Left ventricle myocardium inferior (tissue), 1 donor: ENCODE measurements around the gene METTL23. TPM values are rescaled to one million over a fixed set of nuclear protein-coding genes. Genes with fewer than 3 reads are reported as not detected.
"Not testable (repeated sequence)": the region's sequence is repeated elsewhere in the genome, so short reads cannot be mapped to it uniquely, and the experiment has no call there.

ENCODE experiments used
- DNase-seq: peaks from one replicate; pipeline ENCODE4 v3.0.0-alpha.2; 2020
- H3K27ac ChIP-seq: fragments of 200-600 bp; replicated peaks from 2 replicates; pipeline ENCODE4 v1.8.0; 2021
- H3K27me3 ChIP-seq: fragments of 200-600 bp; 2 replicates; pipeline ENCODE4 v1.8.0; 2021; ENCODE audit warnings: low read depth
- H3K36me3 ChIP-seq: fragments of 200-600 bp; 2 replicates; pipeline ENCODE4 v1.8.0; 2021
- H3K4me1 ChIP-seq: fragments of 200-600 bp; 2 replicates; pipeline ENCODE4 v1.8.0; 2021
- H3K4me3 ChIP-seq: fragments of 200-600 bp; 2 replicates; pipeline ENCODE4 v1.8.0; 2021; ENCODE audit warnings: mild to moderate bottlenecking, moderate library complexity
- H3K9me3 ChIP-seq: fragments of 200-600 bp; replicated peaks from 2 replicates; pipeline ENCODE4 v1.8.0; 2021
- intact Hi-C: fragments of 100-400 bp; cut with micrococcal nuclease; formaldehyde crosslinking; loops from one replicate; pipeline ENCODE4 v1.11.0; 2022
- total RNA-seq: library from RNA; stranded (reverse); fragmentation: NEBNext Ultra II Directional; extraction: Animal tissue kit (Norgen Biotek cat#: 25700); gene quantifications from one replicate; pipeline ENCODE4 v1.2.1, GENCODE V29; 2021
- TF ChIP-seq, protein P1 (sequence below): fragments of 200-600 bp; IDR thresholded peaks from 2 replicates; pipeline ENCODE4 v1.8.0; 2021; ENCODE audit warnings: antibody characterized with exemption, mild to moderate bottlenecking, borderline replicate concordance
- donor health status: DM: no; HTN: yes; CAD: no; lungs with severe emphysema.

Gene METTL23
- total RNA-seq, 1 donor from 2014 or later: 21.0 TPM

DNA sequence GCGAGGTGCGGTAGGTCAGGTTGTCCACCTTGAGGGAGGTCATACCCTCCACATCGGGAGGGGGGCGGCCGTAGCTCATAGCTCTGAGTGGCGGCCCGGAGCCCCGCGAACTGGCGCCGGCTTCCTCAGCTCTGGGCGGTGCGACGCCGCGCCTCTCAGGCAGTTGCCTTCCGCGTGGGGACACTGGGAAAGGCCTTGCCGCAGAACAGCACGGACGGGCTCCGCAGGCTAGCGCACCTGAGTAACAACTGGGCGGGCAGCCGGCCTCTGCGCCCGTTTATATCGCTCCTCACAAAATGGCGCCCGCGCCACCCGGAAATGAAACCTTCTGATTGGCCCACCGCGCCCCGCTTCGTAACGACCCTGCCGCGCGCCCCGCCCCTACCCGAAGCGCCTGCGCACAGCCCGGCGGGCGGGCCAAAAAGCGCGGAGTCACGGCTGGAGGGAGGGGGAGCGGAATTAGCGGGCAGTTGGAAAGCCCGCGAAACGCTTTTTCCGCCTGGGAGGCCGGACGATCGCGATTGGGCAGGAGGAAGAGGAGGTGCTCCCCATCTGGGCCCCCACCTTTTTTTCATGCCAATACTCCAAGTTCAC is 10.5 kb downstream of the METTL23 start, which contains the start of gene SRSF2:
TSS of gene SRSF2 (minus strand) at position 250 of the 594 bp plus-strand sequence. CDS start at position 79, 171 bp downstream.
- TF ChIP-seq, protein P1, sequence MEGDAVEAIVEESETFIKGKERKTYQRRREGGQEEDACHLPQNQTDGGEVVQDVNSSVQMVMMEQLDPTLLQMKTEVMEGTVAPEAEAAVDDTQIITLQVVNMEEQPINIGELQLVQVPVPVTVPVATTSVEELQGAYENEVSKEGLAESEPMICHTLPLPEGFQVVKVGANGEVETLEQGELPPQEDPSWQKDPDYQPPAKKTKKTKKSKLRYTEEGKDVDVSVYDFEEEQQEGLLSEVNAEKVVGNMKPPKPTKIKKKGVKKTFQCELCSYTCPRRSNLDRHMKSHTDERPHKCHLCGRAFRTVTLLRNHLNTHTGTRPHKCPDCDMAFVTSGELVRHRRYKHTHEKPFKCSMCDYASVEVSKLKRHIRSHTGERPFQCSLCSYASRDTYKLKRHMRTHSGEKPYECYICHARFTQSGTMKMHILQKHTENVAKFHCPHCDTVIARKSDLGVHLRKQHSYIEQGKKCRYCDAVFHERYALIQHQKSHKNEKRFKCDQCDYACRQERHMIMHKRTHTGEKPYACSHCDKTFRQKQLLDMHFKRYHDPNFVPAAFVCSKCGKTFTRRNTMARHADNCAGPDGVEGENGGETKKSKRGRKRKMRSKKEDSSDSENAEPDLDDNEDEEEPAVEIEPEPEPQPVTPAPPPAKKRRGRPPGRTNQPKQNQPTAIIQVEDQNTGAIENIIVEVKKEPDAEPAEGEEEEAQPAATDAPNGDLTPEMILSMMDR: no peak
- H3K4me3 ChIP-seq: peak within 1 kb of the TSS; percentile 96
- H3K9me3 ChIP-seq: no peaks in the 10 kb centered on the region
- DNase-seq: peak; percentile 99
- H3K36me3 ChIP-seq: peaks cover 50% of the 10 kb centered on the region
- H3K27ac ChIP-seq: peak within 1 kb of the TSS; percentile 100
- peaks cover 89% of the 10 kb centered on the region for H3K4me1 ChIP-seq
- H3K27me3 ChIP-seq: no peaks in the 10 kb centered on the region
- intact Hi-C loops: no loop called here

DNA sequence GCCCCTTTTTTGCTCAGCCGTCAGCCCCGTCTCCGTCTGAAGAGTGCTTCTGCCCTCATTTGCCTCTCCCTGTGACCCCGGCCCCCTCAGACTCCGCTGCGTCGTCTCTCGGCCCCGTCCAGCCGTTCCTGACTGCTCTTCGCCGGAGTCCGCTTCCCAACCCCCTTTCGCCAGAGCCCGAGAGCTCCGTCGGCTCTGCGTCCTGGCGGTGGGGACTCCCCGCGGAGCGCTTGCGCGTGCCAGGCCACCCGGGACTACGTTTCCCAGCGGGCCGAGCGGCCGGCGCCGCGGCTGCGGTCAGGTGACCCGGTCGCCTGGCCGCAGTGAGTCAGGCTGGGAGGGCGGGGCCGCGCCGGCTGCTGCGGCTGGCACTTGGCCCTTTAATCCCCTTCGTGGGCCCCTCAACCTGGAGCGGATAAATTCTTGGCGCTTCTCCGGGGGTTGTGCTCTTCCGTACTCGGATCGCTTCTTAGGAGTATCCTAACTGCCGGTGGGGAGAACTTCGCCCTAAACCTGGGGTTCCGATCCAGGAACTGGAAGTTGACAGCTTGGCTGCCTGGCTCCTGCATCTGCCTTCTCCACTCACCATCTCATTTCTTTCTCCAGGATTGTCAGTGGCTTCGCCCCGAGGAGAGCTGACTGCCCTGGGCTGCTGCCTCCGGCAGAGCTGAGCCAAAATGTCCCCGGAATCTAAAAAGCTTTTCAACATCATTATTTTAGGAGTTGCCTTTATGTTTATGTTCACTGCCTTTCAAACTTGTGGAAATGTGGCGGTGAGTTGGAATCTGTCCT is 11.2 kb downstream of the METTL23 start, which contains the start of gene MFSD11:
TSS of gene MFSD11 (plus strand) at position 444 of the 792 bp plus-strand sequence. CDS start at position 678, 234 bp downstream.
- H3K9me3 ChIP-seq: no peaks in the 10 kb centered on the region
- no peaks in the 10 kb centered on the region for H3K27me3 ChIP-seq
- peaks cover 87% of the 10 kb centered on the region for H3K4me1 ChIP-seq
- TF ChIP-seq, protein P1: no peak
- intact Hi-C loops: no loop called here
- peak within 1 kb of the TSS; percentile 96 for H3K4me3 ChIP-seq
- H3K36me3 ChIP-seq: peaks cover 50% of the 10 kb centered on the region
- peak; percentile 91 for DNase-seq
- H3K27ac ChIP-seq: peak within 1 kb of the TSS; percentile 100

DNA sequence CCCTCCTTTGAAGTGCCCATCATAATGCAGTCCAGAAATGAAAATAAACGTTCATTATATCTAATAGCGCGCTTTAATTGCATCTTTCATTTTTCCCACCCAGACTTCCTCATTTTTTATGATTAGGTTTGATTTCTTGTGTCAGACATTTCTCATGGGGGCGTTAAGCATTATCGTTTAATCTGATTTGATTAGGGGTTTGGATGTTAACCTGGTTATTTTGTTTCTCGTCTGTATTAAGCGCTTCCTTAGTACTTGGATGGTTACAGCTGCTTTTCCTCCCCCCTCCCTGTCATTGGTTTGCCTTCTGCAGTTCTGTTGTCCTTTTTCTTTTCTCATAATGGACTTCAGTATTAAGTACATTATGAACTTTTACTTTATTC is 11.8 kb downstream of the METTL23 start:
- Histone ChIP-seq H3K4me1 (peaks cover 87% of the 10 kb centered on the region), H3K36me3 (peaks cover 48% of the 10 kb centered on the region), H3K9me3 (no peaks in the 10 kb centered on the region), H3K27ac (peak overlapping the region; percentile 100), H3K4me3 (peak overlapping the region; percentile 96), H3K27me3 (no peaks in the 10 kb centered on the region)
- no peak for DNase-seq
- intact Hi-C loops: no loop called here
- TF ChIP-seq, protein P1: no peak

- DNase-seq, H3K9me3 ChIP-seq, intact Hi-C loops, H3K27me3 ChIP-seq: not testable (repeated sequence)
- Histone ChIP-seq H3K4me3 (peak overlapping the region; percentile 96), H3K27ac (peak overlapping the region; percentile 100), H3K36me3 (peaks cover 48% of the 10 kb centered on the region), H3K4me1 (peaks cover 87% of the 10 kb centered on the region)
These were observed 13.0 kb downstream of the METTL23 start for GRCh38 chr17:76739568-76740115.

DNA sequence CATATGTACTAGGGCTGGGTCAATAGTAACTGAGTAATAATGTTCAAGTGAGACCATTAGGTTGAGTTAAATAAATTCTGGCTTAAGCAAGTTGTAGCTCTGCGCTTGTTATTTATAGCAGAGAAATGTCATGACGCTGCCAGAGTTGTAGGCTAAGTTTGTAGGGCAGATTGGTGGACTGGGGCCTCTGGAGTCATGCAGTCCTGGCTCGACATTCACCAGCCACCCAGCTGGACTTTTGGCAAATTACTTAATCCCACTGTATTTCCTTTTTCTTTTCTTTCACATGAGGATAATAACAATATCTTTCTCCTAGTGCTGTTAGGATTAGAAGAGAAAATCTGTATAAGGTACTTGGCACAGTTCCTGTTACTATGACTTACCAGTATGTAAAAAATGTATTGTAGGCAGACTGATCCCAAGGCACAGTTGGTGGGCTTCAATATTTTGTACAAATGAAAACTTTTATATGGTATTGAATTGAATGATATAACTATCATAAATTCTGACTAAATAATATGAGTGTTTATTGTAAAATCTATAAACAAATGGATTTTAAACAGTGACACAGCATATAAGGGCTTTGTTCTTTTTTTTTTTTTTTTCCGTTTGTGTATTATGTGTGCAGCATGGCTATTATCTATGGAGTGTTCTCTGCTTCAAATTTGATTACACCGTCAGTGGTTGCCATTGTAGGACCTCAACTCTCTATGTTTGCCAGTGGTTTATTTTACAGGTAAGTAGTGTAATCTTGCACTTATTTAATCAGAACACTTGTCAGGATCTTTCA is 13.9 kb downstream of the METTL23 start:
- H3K27me3 ChIP-seq: no peaks in the 10 kb centered on the region
- peaks cover 48% of the 10 kb centered on the region for H3K36me3 ChIP-seq
- no peak for DNase-seq
- H3K9me3 ChIP-seq: no peaks in the 10 kb centered on the region
- peak overlapping the region; percentile 96 for H3K4me3 ChIP-seq
- H3K27ac ChIP-seq: peak overlapping the region; percentile 100
- H3K4me1 ChIP-seq: peaks cover 85% of the 10 kb centered on the region
- TF ChIP-seq, protein P1: no peak
- intact Hi-C loops: no loop called here
